ENCODE measurements around the gene FAM110A. TPM values are rescaled to one million over a fixed set of nuclear protein-coding genes. Genes with fewer than 3 reads are reported as not detected.
A peak's percentile ranks its signal among the peaks of the same experiment; 100 is the strongest.
"Not testable (repeated sequence)": the region's sequence is repeated elsewhere in the genome, so short reads cannot be mapped to it uniquely, and the experiment has no call there.

The FAM110A gene
- polyA plus RNA-seq (2013): 9.5 TPM

- ChIA-PET POLR2A (interaction anchor here (1.2 to 2.2 kb wide), 2 partner anchors 10 to 11 kb away, joined by 4 to 9 read pairs; no protein-coding TSS in a partner anchor), CTCF (interaction anchor here (0.8 to 3.9 kb wide), 9 partner anchors 10 to 124 kb away, joined by 3 to 22 read pairs (median 4); no protein-coding TSS in a partner anchor)
- Histone ChIP-seq H3K4me3 (ENCODE audit: control insufficient read depth in 1 of 7, extremely low read depth in 1 of 7, insufficient read depth in 4 of 7, low read depth in 2 of 7, low read length in 6 of 7) (peak within 1 kb of the TSS; percentile 54 to 90 (median 82)), H3K27me3 (replicated peaks in 2 of 5; ENCODE audit: control insufficient read depth in 4 of 5, insufficient read depth in 5 of 5, low read length in 4 of 5) (no peaks in the 10 kb centered on the region), H3K4me1 (ENCODE audit: control extremely low read depth in 1 of 4, control insufficient read depth in 4 of 4, insufficient read depth in 4 of 4, low read length in 3 of 4) (peaks cover 0 to 60% (median 38%) of the 10 kb centered on the region in 4 experiments), H3K9me3 (ENCODE audit: control extremely low read depth in 1 of 5, control insufficient read depth in 4 of 5, insufficient read depth in 2 of 5, low read depth in 1 of 5, low read length in 4 of 5) (no peaks in the 10 kb centered on the region), H3K36me3 (ENCODE audit: control insufficient read depth in 4 of 4, insufficient read depth in 4 of 4, low read length in 3 of 4) (no peaks in the 10 kb centered on the region), H3K27ac (ENCODE audit: insufficient read depth in 1 of 2, low read depth in 1 of 2, low read length in 2 of 2, poor library complexity in 1 of 2, severe bottlenecking in 2 of 2) (peak within 1 kb of the TSS; percentile 72 to 90)
- WGBS (ENCODE audit: insufficient coverage): 0% methylated on average over 44 of the region's 64 CpGs
- DNase-seq: peak; percentile 95 to 98 (median 98)
Observed at GRCh38 chr20:833450-834150, at the start of gene FAM110A. TSS of gene FAM110A (plus strand) at chr20:833715. CDS start at chr20:844805, 11,090 bp downstream.

DNA sequence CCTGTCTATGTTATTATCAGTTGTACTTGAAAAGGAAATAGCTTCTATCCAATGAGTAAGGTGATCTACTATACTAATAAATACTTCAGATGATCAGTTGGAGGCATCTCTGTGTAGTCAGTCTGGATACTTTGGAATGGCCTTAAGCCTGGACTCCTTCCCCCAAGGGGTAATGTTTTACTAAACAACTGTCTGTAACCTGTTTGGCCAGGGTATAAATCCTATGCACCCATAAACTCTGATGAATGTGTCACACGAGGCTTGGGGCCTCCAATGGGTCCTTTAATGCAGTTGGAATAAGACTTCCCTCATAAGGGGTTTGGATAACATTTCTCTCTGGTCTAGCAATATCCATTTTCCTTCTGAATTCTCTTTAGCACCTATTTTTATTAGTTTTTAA, 45.7 kb upstream of the FAM110A start:
- peaks cover 0 to 24% (median 17%) of the 10 kb centered on the region in 5 experiments for H3K9me3 ChIP-seq (ENCODE audit: control extremely low read depth in 1 of 5, control insufficient read depth in 4 of 5, insufficient read depth in 2 of 5, low read depth in 1 of 5, low read length in 4 of 5)
- no peaks in the 10 kb centered on the region for H3K36me3 ChIP-seq (ENCODE audit: control insufficient read depth in 4 of 4, insufficient read depth in 4 of 4, low read length in 3 of 4)
- no CpG with 5 or more reads among the region's 1 CpG for WGBS (ENCODE audit: insufficient coverage)
- CTCF ChIA-PET: no interaction called here
- no peak overlapping the region for H3K27ac ChIP-seq (ENCODE audit: insufficient read depth in 1 of 2, low read depth in 1 of 2, low read length in 2 of 2, poor library complexity in 1 of 2, severe bottlenecking in 2 of 2)
- no peak for DNase-seq
- POLR2A ChIA-PET: no interaction called here
- H3K27me3 ChIP-seq (replicated peaks in 2 of 5; ENCODE audit: control insufficient read depth in 4 of 5, insufficient read depth in 5 of 5, low read length in 4 of 5): peaks cover 0 to 1% (median 0%) of the 10 kb centered on the region in 5 experiments
- H3K4me3 ChIP-seq (ENCODE audit: control insufficient read depth in 1 of 7, extremely low read depth in 1 of 7, insufficient read depth in 4 of 7, low read depth in 2 of 7, low read length in 6 of 7): no peak overlapping the region
- no peaks in the 10 kb centered on the region for H3K4me1 ChIP-seq (ENCODE audit: control extremely low read depth in 1 of 4, control insufficient read depth in 4 of 4, insufficient read depth in 4 of 4, low read length in 3 of 4)

DNA sequence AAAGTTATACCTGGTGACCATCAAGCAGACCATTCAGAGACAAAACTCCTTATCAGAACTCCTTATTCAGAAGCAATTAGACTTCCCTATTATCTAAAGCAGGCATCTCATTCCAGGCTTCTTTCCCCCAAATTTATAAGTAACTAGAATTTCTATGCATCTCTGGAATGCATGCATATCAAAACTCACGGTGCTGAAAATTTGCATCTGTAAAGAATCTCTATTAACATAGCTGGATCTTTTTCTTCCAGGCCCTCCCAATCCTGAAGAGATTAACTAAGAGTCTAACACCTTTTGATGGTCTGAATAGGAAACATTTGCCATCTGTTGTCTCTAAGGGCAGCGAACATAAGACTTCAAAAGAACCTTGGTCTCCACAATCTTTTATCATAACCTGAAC, 42.5 kb upstream of the FAM110A start:
- Histone ChIP-seq H3K9me3 (ENCODE audit: control extremely low read depth in 1 of 5, control insufficient read depth in 4 of 5, insufficient read depth in 2 of 5, low read depth in 1 of 5, low read length in 4 of 5) (peaks cover 0 to 11% (median 8%) of the 10 kb centered on the region in 5 experiments), H3K36me3 (ENCODE audit: control insufficient read depth in 4 of 4, insufficient read depth in 4 of 4, low read length in 3 of 4) (no peaks in the 10 kb centered on the region), H3K4me3 (ENCODE audit: control insufficient read depth in 1 of 7, extremely low read depth in 1 of 7, insufficient read depth in 4 of 7, low read depth in 2 of 7, low read length in 6 of 7) (no peak overlapping the region), H3K27me3 (replicated peaks in 2 of 5; ENCODE audit: control insufficient read depth in 4 of 5, insufficient read depth in 5 of 5, low read length in 4 of 5) (no peaks in the 10 kb centered on the region), H3K4me1 (ENCODE audit: control extremely low read depth in 1 of 4, control insufficient read depth in 4 of 4, insufficient read depth in 4 of 4, low read length in 3 of 4) (no peaks in the 10 kb centered on the region), H3K27ac (ENCODE audit: insufficient read depth in 1 of 2, low read depth in 1 of 2, low read length in 2 of 2, poor library complexity in 1 of 2, severe bottlenecking in 2 of 2) (no peak overlapping the region)
- ChIA-PET CTCF (interaction anchor here (1.3 kb wide), 1 partner anchor 9 kb away, joined by 4 read pairs; no protein-coding TSS in a partner anchor), POLR2A (no interaction called here)
- WGBS (ENCODE audit: insufficient coverage): 64% methylated on average over 2 of the region's 2 CpGs
- DNase-seq: no peak

GRCh38 chr20:792248-792647, 41.3 kb upstream of the FAM110A start:
- CTCF ChIA-PET: no interaction called here
- Histone ChIP-seq H3K36me3 (ENCODE audit: control insufficient read depth in 4 of 4, insufficient read depth in 4 of 4, low read length in 3 of 4) (no peaks in the 10 kb centered on the region), H3K27ac (ENCODE audit: insufficient read depth in 1 of 2, low read depth in 1 of 2, low read length in 2 of 2, poor library complexity in 1 of 2, severe bottlenecking in 2 of 2) (no peak overlapping the region), H3K4me3 (ENCODE audit: control insufficient read depth in 1 of 7, extremely low read depth in 1 of 7, insufficient read depth in 4 of 7, low read depth in 2 of 7, low read length in 6 of 7) (no peak overlapping the region), H3K27me3 (replicated peaks in 2 of 5; ENCODE audit: control insufficient read depth in 4 of 5, insufficient read depth in 5 of 5, low read length in 4 of 5) (no peaks in the 10 kb centered on the region), H3K4me1 (ENCODE audit: control extremely low read depth in 1 of 4, control insufficient read depth in 4 of 4, insufficient read depth in 4 of 4, low read length in 3 of 4) (no peaks in the 10 kb centered on the region), H3K9me3 (ENCODE audit: control extremely low read depth in 1 of 5, control insufficient read depth in 4 of 5, insufficient read depth in 2 of 5, low read depth in 1 of 5, low read length in 4 of 5) (peaks cover 0 to 10% (median 8%) of the 10 kb centered on the region in 5 experiments)
- 90% methylated on average over 13 of the region's 18 CpGs for WGBS (ENCODE audit: insufficient coverage)
- DNase-seq: no peak
- POLR2A ChIA-PET: no interaction called here

DNA sequence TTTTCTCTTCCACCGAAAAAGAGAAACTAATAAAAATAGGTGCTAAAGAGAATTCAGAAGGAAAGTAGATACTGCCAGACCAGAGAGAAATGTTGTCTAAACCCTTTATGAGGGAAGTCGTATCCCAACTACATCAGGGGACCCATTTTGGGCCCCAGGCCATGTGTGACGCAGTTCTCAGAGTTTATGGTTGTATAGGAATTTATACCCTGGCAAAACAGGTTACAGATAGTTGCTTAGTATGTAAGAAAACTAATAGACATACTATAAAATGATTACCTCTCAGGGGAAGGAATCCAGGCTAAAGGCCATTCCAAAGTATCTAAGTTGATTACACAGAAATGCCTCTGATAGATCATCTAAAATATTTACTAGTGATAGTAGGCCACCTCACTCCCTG, 36.6 kb upstream of the FAM110A start:
- ChIA-PET POLR2A (no interaction called here), CTCF (interaction anchor here (1.1 to 1.5 kb wide), 2 partner anchors 12 to 161 kb away, joined by 3 read pairs; no protein-coding TSS in a partner anchor)
- no peak overlapping the region for H3K27ac ChIP-seq (ENCODE audit: insufficient read depth in 1 of 2, low read depth in 1 of 2, low read length in 2 of 2, poor library complexity in 1 of 2, severe bottlenecking in 2 of 2)
- DNase-seq: no peak
- peaks cover 0 to 9% (median 7%) of the 10 kb centered on the region in 5 experiments for H3K9me3 ChIP-seq (ENCODE audit: control extremely low read depth in 1 of 5, control insufficient read depth in 4 of 5, insufficient read depth in 2 of 5, low read depth in 1 of 5, low read length in 4 of 5)
- H3K4me3 ChIP-seq (ENCODE audit: control insufficient read depth in 1 of 7, extremely low read depth in 1 of 7, insufficient read depth in 4 of 7, low read depth in 2 of 7, low read length in 6 of 7): no peak overlapping the region
- WGBS (ENCODE audit: insufficient coverage): 78% methylated on average over 1 of the region's 3 CpGs
- H3K36me3 ChIP-seq (ENCODE audit: control insufficient read depth in 4 of 4, insufficient read depth in 4 of 4, low read length in 3 of 4): no peaks in the 10 kb centered on the region
- no peaks in the 10 kb centered on the region for H3K27me3 ChIP-seq (replicated peaks in 2 of 5; ENCODE audit: control insufficient read depth in 4 of 5, insufficient read depth in 5 of 5, low read length in 4 of 5)
- no peaks in the 10 kb centered on the region for H3K4me1 ChIP-seq (ENCODE audit: control extremely low read depth in 1 of 4, control insufficient read depth in 4 of 4, insufficient read depth in 4 of 4, low read length in 3 of 4)

- H3K27ac ChIP-seq (ENCODE audit: insufficient read depth in 1 of 2, low read depth in 1 of 2, low read length in 2 of 2, poor library complexity in 1 of 2, severe bottlenecking in 2 of 2); H3K36me3 ChIP-seq (ENCODE audit: control insufficient read depth in 4 of 4, insufficient read depth in 4 of 4, low read length in 3 of 4); H3K9me3 ChIP-seq (ENCODE audit: control extremely low read depth in 1 of 5, control insufficient read depth in 4 of 5, insufficient read depth in 2 of 5, low read depth in 1 of 5, low read length in 4 of 5); H3K27me3 ChIP-seq (replicated peaks in 2 of 5; ENCODE audit: control insufficient read depth in 4 of 5, insufficient read depth in 5 of 5, low read length in 4 of 5); H3K4me3 ChIP-seq (ENCODE audit: control insufficient read depth in 1 of 7, extremely low read depth in 1 of 7, insufficient read depth in 4 of 7, low read depth in 2 of 7, low read length in 6 of 7); DNase-seq; H3K4me1 ChIP-seq (ENCODE audit: control extremely low read depth in 1 of 4, control insufficient read depth in 4 of 4, insufficient read depth in 4 of 4, low read length in 3 of 4): not testable (repeated sequence)
- ChIA-PET POLR2A (interaction anchor here (0.6 kb wide), 1 partner anchor 483 kb away, joined by 3 read pairs; no protein-coding TSS in a partner anchor), CTCF (interaction anchor here (2.8 kb wide), 1 partner anchor 17 kb away, joined by 11 read pairs; no protein-coding TSS in a partner anchor)
- 100% methylated on average over 2 of the region's 5 CpGs for WGBS (ENCODE audit: insufficient coverage)
Observed at GRCh38 chr20:798746-799145, 34.8 kb upstream of the FAM110A start.

DNA sequence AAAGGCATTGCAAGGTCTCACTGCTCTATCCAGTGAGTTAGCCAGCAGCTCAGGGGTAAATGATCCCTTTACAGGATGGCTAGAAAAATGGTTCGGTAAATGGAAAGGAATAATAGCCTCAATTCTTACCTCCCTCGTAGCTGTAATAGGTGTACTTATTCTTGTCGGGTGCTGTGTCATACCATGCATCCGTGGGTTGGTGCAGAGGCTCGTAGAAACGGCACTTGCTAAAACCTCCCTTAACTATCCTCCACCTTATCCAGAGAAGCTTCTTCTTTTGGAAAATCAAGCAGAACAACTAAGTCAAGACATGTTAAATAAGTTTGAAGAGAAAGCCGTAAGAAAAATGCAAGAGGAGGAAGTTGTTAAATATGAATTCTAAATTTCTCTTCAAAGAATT, 33.5 kb upstream of the FAM110A start:
- H3K4me3 ChIP-seq (ENCODE audit: control insufficient read depth in 1 of 7, extremely low read depth in 1 of 7, insufficient read depth in 4 of 7, low read depth in 2 of 7, low read length in 6 of 7); DNase-seq; H3K36me3 ChIP-seq (ENCODE audit: control insufficient read depth in 4 of 4, insufficient read depth in 4 of 4, low read length in 3 of 4); H3K27ac ChIP-seq (ENCODE audit: insufficient read depth in 1 of 2, low read depth in 1 of 2, low read length in 2 of 2, poor library complexity in 1 of 2, severe bottlenecking in 2 of 2); H3K9me3 ChIP-seq (ENCODE audit: control extremely low read depth in 1 of 5, control insufficient read depth in 4 of 5, insufficient read depth in 2 of 5, low read depth in 1 of 5, low read length in 4 of 5); H3K4me1 ChIP-seq (ENCODE audit: control extremely low read depth in 1 of 4, control insufficient read depth in 4 of 4, insufficient read depth in 4 of 4, low read length in 3 of 4); H3K27me3 ChIP-seq (replicated peaks in 2 of 5; ENCODE audit: control insufficient read depth in 4 of 5, insufficient read depth in 5 of 5, low read length in 4 of 5); POLR2A ChIA-PET: not testable (repeated sequence)
- WGBS (ENCODE audit: insufficient coverage): 100% methylated on average over 3 of the region's 7 CpGs
- CTCF ChIA-PET: interaction anchor here (1.5 to 2.8 kb wide), 2 partner anchors 9 to 15 kb away, joined by 4 to 11 read pairs; no protein-coding TSS in a partner anchor
